Muscle of arm (tissue), 12 donors: ENCODE measurements around the gene CDC42BPB. TPM values are rescaled to one million over a fixed set of nuclear protein-coding genes. Genes with fewer than 3 reads are reported as not detected.
"Not testable (repeated sequence)": the region's sequence is repeated elsewhere in the genome, so short reads cannot be mapped to it uniquely, and the experiment has no call there.

Experiments used
- DNase-seq: peaks from one replicate; pipeline ENCODE4 v3.0.0-alpha.2; 2013
- polyA plus RNA-seq, 12 donors: library from polyadenylated mRNA; unstranded; fragments of 120-200 nt; gene quantifications; one replicate each; pipeline ENCODE4 v1.2.1, GENCODE V29; 2013; ENCODE audit not compliant: insufficient read length in 12 of 12

The CDC42BPB gene
- polyA plus RNA-seq, 12 donors, result 33.9 to 62.4 (median 52.0) TPM; not detected in 1

DNA sequence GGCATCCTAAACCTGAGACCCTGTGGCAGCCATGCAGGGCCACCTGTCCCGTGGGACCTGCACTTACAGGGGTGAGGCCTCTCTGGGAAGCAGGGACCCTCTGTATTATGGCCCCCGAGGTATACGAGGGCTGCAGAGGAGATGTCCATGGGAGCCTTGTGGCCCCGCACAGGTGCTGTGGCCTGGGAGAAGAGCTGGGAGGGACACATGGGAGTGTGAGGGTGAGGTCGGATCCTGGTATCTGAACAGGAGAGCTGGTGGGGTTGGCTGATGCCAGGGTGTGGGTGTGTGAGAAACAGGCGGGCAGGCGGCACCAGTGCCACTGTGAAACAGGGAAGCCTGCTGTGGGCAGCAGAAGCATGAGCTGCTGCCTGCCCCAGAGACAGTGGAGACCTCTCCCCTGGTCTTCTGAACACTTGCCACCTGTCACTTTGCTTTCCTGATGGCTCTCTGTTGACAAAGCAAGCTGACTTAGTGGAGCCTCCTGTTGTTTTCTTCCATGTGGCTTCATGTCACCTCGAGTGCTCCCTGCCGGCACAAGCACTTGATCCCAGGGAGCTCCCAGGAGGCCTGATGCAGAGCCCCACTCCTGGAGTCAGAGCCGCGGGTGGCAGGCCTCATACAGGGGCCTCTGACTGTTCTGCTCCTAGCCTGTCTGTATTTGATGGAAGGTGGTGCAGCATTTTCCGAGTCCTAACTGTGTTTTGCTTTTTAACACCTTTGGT lies 154.7 kb downstream of the CDC42BPB start:
- DNase-seq, result no peak

DNA sequence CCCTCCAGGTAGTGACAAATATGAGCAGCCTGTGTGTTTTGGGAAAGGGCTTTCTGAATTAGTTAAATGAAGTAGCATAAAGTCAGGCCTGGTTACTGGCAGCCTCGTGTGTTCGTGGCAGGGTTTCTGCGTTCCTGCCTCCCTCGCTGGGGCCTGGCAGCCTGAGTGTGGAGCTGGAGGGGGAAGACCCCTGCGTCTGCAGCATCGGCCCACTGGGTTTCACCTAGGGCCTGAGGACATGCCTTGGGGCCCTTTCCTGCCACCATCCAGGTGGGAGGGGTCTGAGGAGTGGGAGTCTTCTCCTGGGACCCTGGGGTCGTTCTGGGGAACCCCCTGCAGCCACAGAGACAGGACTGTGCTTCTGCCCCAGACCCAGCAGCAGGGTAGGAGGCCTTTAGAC lies 155.3 kb downstream of the CDC42BPB start:
- no peak for DNase-seq

DNA sequence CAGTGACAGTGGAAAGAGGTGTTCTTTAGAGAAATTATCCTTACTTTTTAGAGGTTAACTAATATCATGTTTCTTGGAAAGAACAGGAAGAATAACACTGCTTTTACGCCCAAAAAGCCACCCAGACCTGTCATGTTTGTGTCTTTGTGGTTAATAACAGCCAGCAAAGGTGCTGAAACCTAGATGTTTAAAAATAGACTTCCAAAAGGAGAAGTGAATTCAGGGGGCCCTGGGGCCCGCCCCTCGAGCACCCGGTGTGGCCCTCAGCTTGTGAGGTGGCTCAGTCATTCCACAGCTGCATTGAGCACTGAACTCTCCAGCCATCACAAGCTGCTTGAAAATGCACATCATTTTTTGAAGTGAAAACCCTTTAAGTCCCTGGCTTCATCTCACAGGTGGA lies 155.7 kb downstream of the CDC42BPB start:
- no peak for DNase-seq

DNA sequence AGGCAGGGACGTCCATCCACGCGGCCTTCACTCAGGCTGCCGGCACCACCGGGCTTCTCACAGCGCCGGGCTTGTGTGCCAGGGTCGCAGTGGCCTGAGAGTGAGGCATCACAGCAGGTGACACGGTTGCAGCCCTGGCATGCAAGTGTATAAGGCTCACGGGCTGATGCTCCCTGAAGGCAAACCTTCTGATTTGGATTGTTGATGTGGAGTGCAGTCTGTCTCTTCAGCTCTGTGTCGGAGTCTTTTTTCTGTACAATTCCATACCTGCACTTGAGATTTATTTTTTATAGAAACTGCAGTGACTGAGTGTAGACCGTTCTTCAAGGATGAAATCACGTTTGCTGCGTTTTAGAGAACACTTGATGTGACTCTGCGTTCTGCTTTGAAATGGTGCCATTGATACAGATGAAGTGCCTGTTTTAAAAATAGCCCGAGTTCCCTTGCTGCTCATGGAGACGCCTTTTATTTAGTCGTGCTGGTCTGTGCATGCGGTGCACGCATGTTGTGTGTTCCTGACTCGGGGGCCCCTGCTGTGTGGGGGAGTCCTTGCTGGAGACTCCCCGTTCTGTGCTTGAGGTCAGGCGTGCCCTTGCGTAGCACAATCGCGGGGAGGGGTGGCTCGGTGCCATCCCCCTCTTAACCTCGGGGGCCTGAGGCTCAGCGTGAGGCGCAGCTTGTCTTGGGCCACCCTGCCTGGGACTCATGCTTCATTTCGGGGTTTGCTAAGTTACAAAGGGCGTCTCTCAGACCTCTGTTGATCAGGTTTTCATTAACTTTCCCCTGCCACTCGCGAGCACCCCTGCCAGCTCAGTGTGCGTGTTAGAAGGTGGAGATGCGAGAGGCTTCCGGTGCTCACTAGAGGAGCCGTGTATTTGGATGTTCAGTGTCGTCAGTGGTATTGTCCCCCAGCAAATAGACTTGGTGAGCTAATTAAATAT lies 156.4 kb downstream of the CDC42BPB start:
- DNase-seq, result no peak

DNA sequence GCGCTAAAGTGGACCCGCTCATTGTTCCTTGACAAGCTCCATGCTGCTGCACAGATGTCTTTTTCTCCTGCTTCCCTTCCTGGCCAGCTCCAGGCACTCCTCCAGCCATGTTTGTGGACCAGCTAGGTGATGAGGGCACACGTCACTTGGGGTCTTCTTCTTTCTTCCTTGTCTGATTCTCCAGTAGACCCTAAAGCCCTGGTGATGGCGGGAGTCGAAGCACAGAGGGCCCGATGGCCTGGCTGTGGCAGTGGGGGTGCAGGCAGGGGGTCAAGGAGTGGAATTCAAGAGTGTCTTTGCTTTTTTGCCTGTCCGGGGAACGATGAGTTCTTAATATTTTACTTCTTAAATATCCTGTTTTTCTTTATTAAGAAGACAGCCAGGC lies 157.8 kb downstream of the CDC42BPB start:
- no peak for DNase-seq

DNA sequence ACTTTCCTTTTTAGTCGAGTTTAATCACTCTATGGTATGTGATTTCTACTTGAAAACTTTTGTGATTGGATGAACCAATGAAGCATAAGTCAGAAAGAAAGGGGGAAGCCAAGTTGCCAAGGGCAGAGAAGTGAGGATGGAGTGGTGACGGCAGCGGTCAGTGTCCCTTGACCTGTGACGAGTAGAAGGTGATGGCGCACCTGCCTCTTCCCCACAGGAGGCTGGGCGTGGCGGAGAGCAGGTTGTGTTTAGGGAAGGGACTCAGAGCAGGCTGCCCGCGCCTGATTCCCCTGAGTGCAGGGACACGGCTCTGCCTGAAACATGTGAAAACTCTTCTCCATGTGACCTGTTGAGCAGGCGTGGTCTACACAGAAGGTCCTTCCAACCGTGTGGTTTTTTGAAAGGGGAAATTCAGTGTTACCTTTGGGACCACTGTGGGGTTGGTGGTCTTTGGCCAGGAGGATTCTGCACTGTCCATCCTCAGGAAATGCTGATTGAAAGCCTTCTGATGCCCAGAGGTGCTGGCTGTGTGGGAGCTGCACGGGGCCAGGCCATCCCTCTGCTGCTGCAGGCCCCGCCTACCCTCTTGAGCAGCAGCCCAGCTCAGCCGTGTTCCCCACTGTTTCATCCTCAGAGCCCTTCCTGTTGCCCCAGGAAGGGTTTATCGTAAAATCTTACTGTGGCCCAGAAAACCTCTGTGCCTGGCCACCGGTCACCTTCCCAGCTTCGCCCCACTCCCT lies 158.4 kb downstream of the CDC42BPB start:
- no peak for DNase-seq

DNA sequence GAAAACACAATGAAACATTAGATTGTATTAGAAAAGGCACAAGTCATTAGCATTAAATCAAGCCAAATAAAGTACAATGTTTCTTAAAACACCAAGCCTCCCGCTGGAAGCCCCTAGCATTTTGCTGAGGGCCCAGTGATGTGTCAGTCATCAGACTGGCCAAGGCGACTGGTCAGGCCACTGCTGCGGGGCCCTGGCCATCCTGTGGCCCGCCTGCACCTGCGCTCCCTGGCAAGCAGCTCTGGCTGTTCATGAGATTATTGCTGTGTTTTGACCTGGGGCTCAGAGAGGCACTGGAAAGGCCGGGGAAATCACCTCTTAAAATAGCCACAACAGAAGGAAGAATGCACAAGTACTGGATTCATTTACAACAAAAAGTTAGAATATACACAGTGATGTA lies 159.1 kb downstream of the CDC42BPB start:
- DNase-seq, result no peak

DNA sequence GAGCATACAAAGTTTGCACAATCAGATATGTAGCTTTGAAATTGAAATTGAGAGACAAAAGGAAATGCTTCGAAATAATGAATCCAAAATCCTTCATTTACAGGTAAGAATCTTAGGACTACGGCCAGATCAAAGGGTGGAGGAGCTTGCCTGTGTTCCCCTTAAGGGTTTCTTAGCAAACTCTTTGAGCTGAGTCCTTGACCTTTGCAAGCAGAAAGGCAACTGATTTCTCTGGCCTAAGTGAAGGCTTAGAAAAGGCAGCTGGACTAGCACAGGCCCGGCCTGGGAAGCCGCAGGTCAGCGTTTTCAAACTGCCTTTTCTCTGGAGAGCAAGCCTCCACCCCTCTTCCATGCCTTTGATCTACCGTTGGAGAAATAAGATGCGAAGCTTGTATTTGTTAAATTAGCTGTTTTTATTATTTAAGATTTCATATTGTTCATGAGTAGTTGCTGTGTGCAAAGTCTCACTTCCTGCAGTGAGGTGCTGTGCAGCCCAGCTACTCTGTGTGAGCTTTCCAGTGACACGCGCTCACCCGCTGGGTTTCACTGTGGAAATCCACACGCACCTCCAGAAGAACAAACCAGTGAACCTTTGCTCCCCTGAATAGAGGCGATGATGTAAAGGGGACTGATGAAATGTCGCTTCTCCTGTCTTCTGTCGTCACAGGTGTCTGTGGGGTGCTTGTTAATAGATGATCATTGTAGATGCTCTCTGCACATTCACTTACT lies 159.9 kb downstream of the CDC42BPB start:
- no peak for DNase-seq

DNA sequence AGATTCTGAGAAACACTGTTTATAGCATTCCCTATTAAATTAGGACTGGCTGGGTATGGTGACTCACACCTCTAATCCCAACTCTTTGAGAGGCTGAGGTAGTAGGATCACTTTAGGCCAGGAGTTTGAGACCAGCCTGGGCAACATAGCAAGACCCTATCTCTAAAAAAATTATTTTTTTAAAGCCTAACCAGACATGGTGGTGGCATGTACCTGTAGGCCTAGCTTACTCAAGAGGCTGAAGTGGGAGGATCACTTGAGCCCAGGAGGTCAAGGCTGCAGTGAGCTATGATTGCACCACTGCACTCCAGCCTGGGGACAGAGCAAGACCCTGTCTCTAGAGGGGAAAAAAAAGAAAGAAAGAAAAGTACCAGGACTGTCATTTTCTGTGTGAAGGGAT lies 160.6 kb downstream of the CDC42BPB start:
- not testable (repeated sequence) for DNase-seq

DNA sequence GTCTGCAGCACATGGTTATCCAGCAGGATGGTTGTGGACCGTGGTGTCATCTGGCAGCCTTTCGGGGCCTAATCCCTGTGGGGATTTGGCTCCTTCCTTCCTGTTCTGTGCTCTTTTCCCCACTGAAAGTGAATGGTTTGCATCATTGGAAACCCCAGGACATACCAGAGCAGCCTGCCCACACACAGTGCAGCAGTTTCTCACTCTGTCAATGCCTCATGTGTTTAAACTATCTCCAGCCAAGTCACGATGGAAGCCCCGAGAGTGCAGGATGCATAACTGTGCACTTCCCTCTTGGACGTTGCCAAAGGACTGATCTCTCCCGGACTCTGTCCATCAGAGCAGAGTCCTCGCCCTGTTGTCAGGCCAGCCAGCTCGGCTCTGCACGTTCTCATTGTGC lies 163.9 kb downstream of the CDC42BPB start:
- peak; percentile 75 for DNase-seq

DNA sequence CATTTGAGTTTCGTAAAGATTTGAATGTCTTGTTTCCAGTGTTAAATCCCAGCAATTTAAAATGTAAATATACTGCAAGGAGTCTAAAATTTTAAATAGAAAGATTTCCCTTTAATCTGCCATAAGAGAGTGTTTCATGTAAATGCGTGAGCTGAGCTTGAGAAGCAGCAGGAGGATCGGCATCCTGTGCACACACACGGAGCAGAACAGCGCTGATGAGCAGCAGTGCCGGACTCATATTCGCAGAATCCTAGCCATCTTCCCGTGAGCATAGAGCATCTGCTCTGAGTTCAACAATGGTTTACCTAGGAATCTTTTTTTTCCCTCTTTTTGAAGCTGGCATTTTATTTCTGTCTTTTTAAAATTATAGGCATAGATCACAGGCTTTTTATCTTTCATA lies 164.7 kb downstream of the CDC42BPB start:
- DNase-seq, result no peak

DNA sequence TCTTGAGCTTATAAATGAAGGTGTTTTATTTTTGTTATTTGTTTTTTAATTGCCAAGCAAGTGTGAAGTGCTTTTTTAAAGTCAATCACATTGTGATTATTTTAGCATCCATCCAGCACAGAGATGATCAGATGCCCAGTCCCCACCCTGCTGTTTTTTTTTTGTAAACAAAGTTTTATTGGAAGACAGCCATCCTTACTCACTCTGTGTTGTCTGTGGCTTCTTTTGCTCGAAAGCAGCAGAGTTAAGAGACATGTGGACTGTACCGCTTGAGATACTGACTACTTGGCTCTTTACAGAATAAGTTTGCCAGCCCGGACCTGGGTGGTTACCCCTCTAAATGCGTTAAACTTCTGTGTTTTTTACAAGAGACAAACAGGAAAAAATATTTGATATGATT lies 165.8 kb downstream of the CDC42BPB start:
- DNase-seq, result no peak

DNA sequence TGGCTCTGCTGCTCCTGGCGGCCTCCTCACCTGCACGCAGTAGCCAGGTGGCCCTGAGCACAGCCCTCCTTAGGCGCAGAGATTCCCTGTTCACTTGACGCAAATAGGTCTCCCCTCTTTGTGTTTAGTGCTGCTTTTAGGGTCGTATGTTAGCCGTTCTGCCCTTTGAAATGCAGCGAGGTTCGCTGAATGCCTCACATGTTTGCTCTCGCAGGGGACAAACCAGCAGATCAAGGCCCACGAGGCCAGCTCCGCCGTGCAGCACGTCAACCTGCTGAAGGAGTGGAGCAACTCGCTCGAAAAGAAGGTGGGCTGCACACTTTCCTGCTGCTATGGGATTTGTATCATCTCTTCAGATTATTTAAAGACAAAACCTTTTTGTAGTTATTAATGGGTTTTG lies 166.2 kb downstream of the CDC42BPB start:
- DNase-seq, result no peak

DNA sequence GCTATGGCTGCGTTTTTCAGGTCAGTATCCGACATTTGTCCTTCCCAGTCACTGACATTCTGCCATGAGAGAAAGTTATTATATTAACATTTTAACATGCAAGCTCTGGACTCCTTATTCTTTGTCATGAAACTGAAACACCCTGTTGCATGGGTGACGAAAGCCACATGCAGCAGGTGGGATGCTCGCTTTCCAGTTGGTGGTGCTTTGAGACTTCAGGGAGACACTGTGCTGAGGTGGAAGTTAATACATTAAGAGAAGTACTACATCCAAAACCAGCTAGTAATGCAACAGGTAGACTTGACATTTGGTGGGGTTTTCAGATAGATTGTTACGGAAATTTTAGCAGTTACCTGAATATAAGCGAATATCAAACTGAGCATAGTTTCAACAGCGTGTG lies 167.7 kb downstream of the CDC42BPB start:
- no peak for DNase-seq

DNA sequence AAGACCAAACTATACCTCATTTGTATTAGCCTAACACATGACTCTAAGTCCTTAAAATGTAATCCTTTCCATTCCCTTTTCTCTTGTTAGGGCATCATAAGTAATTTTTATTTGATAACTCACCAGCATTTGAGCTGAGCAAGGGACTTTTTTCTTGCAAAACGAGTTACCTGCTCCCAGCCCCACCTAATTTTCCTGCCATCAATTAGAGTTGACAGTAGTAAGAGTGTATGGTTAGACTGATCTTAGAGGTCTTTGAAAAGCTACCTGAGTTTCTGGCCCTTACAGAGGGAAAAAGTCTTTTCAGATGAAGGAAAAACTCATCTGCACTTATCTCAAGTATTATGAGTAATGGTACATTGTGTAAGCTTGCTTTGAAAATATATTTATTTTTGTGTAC lies 168.6 kb downstream of the CDC42BPB start:
- DNase-seq, result no peak

DNA sequence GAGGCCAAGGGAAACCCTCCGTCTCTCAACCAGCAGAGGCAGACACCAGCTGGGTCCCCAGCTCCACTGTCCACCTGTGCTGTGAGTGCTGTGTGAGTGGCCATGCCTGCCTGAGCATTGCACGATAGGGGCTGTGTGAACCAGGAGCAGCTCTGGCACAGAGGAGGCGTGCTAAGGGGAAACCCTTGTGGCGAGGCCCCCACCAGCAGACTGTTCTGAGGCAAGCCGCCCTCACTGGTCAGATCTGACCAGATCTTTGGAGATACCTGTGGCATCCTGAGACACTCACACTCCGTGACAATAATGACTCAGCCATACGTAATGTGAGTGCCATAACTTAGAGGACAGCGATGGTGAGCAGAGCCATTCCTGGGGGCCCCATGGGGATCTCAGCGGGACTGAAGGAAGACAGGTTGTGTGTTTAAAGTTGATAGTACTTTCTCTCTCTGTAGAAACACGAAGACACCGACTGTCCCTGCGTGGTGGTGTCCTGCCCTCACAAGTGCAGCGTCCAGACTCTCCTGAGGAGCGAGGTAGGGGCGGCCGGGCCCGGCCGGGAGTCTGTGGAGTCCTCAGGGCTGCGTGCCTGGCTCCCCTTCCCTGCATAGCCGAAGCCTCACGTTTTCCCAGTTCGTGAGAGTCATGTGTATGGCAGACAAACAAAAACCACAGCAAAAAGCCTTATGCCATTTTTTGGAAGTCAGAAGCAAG lies 171.5 kb downstream of the CDC42BPB start:
- no peak for DNase-seq

DNA sequence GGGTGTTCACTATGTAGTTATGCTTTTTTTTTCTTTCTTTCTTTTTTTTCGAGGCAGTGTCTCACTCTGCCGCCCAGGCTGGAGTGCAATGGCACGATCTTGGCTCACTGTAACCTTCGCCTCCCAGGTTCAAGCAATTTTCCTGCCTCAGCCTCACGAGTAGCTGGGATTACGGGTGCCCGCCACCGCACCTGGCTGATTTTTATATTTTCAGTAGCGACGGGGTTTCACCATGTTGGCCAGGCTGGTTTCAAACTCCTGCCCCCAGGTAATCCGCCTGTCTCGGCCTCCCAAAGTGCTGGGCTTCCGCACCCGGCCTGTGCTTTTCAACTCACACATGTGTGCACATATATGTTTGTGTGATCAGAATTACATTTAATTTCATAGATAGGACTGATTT lies 173.8 kb downstream of the CDC42BPB start:
- no peak for DNase-seq

DNA sequence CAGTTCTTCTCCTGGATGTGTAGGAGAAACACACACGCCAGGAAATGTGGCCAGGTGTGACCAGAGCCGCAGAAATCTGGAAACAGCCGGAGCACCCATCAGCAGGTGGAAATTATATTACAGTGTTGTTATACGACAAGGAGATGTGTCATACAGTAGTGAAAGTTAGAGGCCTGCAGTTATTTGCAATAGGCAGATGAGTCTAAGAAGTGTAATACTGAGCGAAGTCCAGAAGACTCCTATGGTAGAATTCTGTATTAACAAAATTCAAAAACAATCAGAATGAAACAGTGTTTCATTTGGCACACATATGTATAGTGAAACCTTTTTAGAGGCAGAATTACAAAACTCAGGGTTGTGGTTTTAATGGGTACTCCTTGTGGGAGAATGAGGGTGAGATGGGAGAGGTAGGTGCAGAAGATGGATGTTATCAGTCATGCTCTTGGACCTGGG lies 174.2 kb downstream of the CDC42BPB start:
- DNase-seq, result no peak
